ENCODE data around the gene OLFM1.
"Not testable (repeated sequence)": the region's sequence is repeated elsewhere in the genome, so short reads cannot be mapped to it uniquely, and the experiment has no call there.

OLFM1 gene

DNA sequence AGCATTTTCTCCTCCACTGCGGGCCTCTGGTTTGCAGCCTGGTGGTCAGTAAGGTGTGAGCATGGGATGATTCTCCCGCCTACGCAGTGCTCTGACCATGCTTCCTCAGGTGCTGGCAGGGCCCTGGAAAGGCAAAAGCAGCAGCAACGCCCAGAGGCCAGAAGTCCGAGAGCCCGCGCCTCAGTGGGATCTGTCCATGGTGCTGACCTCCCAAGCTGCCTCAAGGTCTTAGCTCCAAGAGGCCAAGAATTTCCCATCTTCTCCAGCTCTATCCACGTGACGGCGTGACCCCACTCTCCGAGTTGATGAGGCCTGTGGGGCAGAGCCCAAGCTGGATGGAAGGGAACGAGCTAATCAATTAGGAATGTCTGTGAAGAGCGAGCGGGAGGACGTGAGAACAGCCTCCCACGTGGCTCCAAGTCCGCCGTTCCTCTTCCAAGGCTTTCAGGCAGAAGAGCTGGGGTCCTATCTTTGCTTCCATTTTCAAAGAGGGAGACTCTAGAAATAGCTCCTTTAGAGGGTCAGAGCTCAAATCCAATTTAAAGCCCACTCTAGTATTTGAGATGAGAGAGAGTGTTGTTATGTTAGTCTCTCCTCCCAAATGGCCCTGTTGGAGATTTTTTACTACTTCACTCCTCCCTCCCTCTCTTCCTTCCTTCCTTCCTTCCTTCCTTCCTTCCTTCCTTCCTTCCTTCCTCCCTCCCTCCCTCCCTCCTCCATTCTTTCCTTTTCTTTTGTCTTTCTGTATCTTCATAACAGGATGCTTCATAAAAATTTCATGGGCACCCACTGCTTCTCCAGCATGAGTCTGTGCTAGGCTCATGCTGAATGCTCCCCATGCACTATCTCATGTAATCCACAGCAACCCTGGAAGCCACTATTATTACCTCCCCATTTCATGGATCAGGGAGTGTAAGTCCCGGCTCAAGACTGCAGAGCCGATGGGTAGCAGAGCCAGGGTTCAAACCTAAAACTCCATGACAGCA, 69.3 kb downstream of the OLFM1 start:
- FAIRE-seq, result no peak

DNA sequence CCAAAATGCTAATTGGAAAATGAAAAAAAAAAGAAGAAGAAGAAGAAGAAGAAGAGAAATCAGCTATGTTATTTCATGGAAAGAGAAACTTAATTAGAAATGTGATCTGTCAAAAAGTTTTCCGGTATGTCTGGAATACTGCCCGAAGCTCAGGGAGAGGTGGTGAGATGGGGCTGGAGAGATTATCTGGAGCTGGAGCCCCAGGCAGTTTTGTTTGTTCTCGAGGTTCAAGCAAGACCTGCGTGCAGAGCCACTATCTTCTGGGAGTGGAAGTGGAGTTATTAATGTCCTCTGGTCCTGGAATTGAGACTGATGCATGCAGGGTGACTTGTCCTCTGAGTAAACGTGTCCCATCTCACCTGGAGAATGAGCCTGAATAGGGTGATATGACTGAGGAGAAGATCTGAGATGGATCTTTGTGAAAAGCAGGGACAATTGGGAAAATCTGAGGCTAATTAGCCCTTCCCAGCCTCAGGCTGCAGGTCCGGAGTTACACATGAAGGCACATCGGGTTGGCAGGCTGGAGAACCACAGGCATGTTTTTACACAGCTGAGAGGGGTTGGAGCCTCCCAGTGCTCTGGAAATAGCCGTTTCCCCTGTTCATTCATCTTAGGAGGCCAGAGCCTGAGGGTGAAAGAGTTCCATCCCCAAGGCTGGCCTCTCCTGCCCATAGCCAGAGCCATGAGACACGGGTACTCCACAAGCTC, 70.5 kb downstream of the OLFM1 start:
- FAIRE-seq, result no peak

GRCh38 chr9:135158564-135158937, 71.1 kb downstream of the OLFM1 start:
- no peak for FAIRE-seq

GRCh38 chr9:135159801-135160200, 72.3 kb downstream of the OLFM1 start:
- no peak for FAIRE-seq

GRCh38 chr9:135160862-135161261, 73.4 kb downstream of the OLFM1 start:
- FAIRE-seq, result no peak

DNA sequence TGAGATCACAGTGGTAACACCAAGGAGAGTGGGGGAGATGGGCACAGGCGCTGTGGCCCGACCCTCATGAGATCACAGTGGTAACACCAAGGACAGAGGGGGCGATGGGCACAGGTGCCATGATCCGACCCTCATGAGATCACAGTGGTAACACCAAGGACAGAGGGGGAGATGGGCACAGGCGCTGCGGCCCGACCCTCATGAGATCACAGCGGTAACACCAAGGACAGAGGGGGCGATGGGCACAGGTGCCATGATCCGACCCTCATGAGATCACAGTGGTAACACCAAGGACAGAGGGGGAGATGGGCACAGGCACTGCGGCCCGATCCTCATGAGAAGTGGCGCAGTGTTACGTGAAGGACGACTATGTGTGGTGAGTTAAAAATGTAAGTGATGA, 75.1 kb downstream of the OLFM1 start:
- FAIRE-seq, result not testable (repeated sequence)

DNA sequence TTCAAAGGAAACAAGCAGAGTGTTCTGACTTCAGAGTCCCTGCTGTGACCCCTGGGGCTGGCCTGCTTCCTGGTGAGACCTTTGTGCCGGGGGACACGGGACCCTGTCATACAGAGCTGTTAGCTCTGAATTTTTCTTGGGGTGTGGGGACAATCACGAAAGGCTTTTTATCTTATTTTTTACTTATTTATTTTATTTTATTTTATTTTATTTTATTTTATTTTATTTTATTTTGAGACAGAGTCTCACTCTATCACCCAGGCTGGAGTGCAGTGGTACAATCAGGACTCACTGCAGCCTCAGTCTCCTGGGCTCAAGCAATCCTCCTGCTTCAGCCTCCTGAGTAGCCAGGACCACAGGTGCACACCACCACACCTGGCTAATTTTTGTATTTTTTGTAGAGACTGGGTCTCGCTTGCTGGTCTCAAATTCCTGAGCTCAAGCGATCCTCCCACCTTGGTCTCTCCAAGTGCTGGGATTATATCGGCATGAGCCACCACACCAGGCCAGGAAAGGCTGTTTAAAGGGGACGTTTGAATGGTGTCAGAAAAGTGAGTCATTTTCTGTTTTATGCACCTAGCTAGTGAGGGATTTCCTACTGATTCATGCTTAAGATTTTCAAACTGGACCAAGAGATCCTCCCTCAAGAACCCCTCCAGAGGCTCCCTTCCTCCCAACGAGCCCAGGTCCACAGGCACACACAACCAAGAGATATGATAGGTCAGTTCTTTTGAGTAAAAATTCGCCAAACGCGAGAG, 75.7 kb downstream of the OLFM1 start:
- no peak for FAIRE-seq

- FAIRE-seq, result no peak
These were observed 76.6 kb downstream of the OLFM1 start for GRCh38 chr9:135164036-135164435.

DNA sequence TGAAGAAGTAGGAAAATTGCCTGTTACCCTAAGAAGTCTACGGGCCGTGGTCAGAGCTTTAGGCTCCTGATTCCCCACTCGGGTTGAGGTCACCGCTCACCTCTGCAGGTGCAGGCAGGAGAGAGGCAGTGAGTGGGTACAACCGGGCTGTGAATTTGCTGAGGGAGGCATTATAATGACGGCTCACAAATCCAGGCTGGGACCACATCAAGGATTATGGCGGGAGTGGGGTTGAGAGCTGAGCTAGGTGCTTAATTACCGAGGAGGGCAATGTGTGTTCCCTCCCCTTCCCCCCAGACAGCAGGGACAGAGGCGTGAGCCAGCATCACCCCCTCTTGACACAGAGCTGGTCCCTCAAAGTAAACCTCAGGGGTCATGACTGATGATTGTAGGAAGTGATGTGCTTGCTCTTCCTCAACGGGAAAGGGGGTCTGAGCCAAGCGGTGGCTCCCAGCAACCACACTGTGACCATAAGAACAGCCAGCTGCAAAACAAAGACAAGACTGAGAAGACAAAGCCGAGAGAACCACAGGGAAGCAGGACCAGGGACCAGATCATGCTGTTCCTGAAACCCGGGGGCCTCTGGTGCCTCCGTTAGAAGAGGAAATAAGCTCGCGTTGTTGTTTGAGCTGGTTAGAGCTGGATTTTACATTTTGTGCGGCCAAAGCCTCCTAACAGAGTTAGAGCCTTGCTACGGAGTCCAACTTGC, 77.7 kb downstream of the OLFM1 start:
- no peak for FAIRE-seq

DNA sequence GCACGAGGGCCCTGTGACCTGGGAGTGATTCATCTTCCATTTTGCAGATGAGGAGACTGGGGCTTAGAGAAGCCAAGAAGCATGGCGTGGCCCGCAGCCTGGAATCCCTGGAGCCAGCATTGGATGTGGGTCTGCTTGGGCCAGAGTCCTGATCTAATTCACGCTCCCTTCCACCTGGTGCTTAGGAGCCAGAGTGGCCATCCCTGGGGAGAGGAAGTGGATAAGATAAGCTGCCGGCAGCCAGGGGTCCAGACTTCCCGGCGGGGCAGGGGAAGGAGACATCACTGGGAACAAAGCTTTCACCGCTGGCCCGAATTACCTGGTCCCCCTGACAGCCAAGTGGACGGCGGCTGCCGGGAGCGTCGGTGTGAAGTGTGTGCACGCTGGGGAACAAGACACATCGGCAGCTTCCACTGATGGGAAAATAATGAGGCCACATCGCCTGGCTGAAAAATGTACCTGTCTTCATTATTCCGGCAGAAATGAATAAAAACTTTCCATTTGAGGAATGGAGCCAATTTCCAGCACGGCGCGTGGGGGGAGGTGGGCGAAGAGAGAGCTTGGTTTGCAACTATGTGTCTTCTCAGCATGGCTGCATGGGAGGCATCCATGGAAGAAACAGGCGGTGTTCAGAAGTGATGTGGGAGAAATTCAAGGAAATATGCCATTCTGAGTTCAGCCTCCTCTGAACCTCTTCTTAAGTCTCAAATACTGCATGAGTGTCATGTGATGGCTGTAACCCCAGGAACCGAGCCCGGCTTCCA, 78.5 kb downstream of the OLFM1 start:
- no peak for FAIRE-seq

- no peak for FAIRE-seq
These were observed 79.1 kb downstream of the OLFM1 start for GRCh38 chr9:135166565-135166964.

DNA sequence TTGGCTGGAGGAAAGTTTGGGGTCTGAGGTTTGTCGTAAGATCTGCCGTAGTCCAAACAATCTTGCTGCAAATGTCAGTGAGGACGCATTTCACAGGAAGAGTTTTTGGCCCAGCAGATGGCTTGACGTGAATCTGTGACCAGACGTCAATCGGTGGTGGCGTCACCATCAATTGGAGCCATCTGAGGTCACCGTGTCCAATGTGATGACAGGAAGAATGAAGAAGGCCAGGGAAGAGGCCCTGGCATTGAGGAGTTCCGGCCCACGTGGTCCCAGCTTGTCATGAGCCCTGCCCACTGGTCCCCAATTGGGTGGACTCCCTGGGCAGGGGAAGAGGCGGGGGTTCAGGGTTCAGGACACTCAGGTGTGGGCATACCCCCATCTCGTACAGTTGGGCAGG, 79.9 kb downstream of the OLFM1 start:
- no peak for FAIRE-seq

- FAIRE-seq, result no peak
These were observed 80.6 kb downstream of the OLFM1 start for GRCh38 chr9:135167849-135168655.

GRCh38 chr9:135169709-135170226, 82.3 kb downstream of the OLFM1 start:
- no peak for FAIRE-seq

GRCh38 chr9:135170535-135170934, 83.1 kb downstream of the OLFM1 start:
- FAIRE-seq, result no peak

Measured in G401.6 (cell line).